Fibroblast of upper back skin (primary cell): ENCODE results near the gene CUEDC1.
A peak's percentile ranks its signal among the peaks of the same experiment; 100 is the strongest.

Experiments used
- DNase-seq: peaks from one replicate; pipeline ENCODE4 v3.0.0-alpha.2; 2013

Gene CUEDC1

GRCh38 chr17:57874058-57874419, 81.2 kb downstream of the CUEDC1 start:
- no peak for DNase-seq

GRCh38 chr17:57873261-57874057, 81.8 kb downstream of the CUEDC1 start:
- DNase-seq, result no peak

GRCh38 chr17:57872536-57872935, 82.7 kb downstream of the CUEDC1 start:
- no peak for DNase-seq

GRCh38 chr17:57871863-57872262, 83.3 kb downstream of the CUEDC1 start:
- DNase-seq, result no peak

GRCh38 chr17:57871155-57871554, 84.1 kb downstream of the CUEDC1 start:
- DNase-seq, result no peak

- peak; percentile 49 for DNase-seq
Measured at GRCh38 chr17:57870283-57870635, 85.0 kb downstream of the CUEDC1 start.

GRCh38 chr17:57869617-57870282, 85.5 kb downstream of the CUEDC1 start:
- DNase-seq, result peak; percentile 94

- no peak for DNase-seq
Measured at GRCh38 chr17:57868910-57869616, 86.1 kb downstream of the CUEDC1 start.

GRCh38 chr17:57868007-57868909, 87.0 kb downstream of the CUEDC1 start:
- peak; percentile 96 for DNase-seq

GRCh38 chr17:57867126-57867525, 88.1 kb downstream of the CUEDC1 start:
- DNase-seq, result no peak

- no peak for DNase-seq
Measured at GRCh38 chr17:57866723-57867122, 88.5 kb downstream of the CUEDC1 start.

- no peak for DNase-seq
Measured at GRCh38 chr17:57866319-57866718, 88.9 kb downstream of the CUEDC1 start.

- DNase-seq, result no peak
Measured at GRCh38 chr17:57864273-57864672, 90.9 kb downstream of the CUEDC1 start.

GRCh38 chr17:57862694-57863667, 92.2 kb downstream of the CUEDC1 start:
- DNase-seq, result no peak

- no peak for DNase-seq
Measured at GRCh38 chr17:57861790-57862693, 93.2 kb downstream of the CUEDC1 start.

- DNase-seq, result no peak
Measured at GRCh38 chr17:57861000-57861789, 94.0 kb downstream of the CUEDC1 start.

GRCh38 chr17:57860414-57860999, 94.7 kb downstream of the CUEDC1 start:
- no peak for DNase-seq

- DNase-seq, result no peak
Measured at GRCh38 chr17:57859601-57860413, 95.4 kb downstream of the CUEDC1 start.
